Measurements from ENCODE around the gene PLXNB2. TPM values are rescaled to one million over a fixed set of nuclear protein-coding genes. Genes with fewer than 3 reads are reported as not detected.

The PLXNB2 gene
- total RNA-seq, 2 experiments from 2014 or later, result 10.7 to 11.1 TPM

DNA sequence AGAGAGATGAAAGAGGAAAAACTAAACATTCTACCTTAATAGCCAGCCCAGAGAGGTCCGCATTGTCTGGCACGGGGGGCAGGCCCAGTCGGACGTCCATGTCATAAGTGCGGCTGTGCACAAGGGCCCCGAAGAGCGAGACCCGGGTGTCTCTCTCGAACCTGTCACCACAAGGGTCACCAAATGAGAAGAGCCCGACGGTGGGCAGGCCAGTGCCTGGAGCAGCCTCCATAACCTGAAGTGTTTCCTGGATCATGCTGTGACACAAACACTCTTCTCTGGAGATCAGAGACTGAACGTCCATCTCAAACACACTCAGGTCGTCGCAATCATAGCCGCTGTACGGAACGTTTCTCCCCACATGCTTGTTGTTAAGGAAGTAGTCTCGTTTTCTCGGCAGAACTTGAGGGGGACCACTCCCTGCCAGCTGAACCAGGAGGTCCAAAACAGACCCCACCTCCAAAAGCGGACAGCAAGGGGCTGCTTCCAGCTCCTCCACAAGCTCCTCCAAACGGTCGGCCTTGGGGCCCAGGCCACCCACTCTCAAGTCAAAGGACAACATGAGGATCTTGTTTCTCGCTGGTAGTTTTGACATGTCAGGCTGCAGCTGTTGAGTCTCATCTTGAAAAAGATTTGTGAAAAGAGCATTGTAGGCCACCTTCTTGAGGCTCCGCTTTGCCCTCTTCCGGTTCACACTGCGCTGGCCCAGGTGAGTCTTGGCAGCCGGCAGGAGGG, 63.6 kb downstream of the PLXNB2 start:
- peak; percentile 29 for DNase-seq
- peaks cover 35% of the 10 kb centered on the region for H3K4me1 Mint-ChIP-seq
- no peaks in the 10 kb centered on the region for H3K9me3 Mint-ChIP-seq
- peak overlapping the region; percentile 100 for H3K27ac Mint-ChIP-seq
- POLR2A ChIA-PET, result interaction anchor here (0.6 kb wide), 1 partner anchor 376 kb away, joined by 5 read pairs; no protein-coding TSS in a partner anchor
- H3K27me3 Mint-ChIP-seq, result no peaks in the 10 kb centered on the region
- peaks cover 13% of the 10 kb centered on the region for H3K36me3 Mint-ChIP-seq (ENCODE audit: low read depth)
- peak overlapping the region; percentile 100 for H3K4me3 Mint-ChIP-seq
- CTCF ChIA-PET, result interaction anchor here (0.6 to 2.0 kb wide), 7 partner anchors 33 to 319 kb away, joined by 3 to 6 read pairs (median 3); partner anchors contain the start of gene SYCE3

DNA sequence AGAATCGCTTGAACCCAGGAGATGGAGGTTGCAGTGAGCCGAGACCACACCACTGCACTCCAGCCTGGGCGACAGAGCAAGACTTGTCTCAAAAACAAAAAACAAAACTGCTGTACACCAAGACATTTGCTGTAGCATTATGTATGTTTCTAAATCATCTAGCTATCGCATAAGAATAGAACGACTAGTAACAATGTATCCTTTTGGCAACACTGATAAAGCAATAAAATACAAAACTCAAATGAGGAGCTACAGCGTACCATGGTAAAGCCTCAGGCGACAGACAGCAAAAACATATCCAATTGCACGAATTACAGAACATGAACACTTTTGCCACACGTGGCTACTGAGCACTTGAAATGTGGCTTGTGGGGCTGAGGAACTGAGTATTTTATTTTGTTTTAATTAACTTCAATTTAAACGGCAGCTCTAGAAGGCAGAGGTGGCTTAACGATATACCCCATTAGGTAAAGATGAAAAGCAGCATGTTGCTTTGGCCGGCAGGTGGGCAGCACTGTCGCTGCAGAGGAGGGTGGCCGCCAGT, 65.0 kb downstream of the PLXNB2 start:
- no peaks in the 10 kb centered on the region for H3K27me3 Mint-ChIP-seq
- ChIA-PET POLR2A (no interaction called here), CTCF (interaction anchor here (0.7 to 2.0 kb wide), 7 partner anchors 9 to 254 kb away, joined by 4 to 7 read pairs (median 5); partner anchors contain the start of gene HDAC10)
- no peak for DNase-seq
- H3K27ac Mint-ChIP-seq, result peak overlapping the region; percentile 100
- H3K9me3 Mint-ChIP-seq, result no peaks in the 10 kb centered on the region
- peaks cover 16% of the 10 kb centered on the region for H3K36me3 Mint-ChIP-seq (ENCODE audit: low read depth)
- peaks cover 32% of the 10 kb centered on the region for H3K4me1 Mint-ChIP-seq
- peak overlapping the region; percentile 100 for H3K4me3 Mint-ChIP-seq

DNA sequence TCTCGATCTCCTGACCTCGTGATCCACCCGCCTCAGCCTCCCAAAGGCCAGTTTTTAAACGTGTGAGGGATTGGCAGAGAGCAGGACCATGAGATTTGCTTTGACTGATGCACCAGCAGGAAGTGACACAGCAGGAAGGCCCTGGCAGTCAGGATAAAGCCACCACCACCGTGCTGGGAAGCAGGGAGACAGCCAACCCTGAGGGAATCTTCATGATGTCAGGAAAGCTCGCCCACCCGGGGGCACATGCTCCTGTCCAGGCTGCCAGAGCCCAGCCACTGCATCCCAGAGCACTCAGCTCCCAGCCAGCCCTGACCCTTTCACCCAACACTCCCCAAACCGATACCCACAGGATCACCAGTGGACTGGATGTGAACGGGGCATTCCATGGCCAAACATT, 68.7 kb downstream of the PLXNB2 start:
- Mint-ChIP-seq H3K4me3 (no peak overlapping the region), H3K9me3 (no peaks in the 10 kb centered on the region), H3K36me3 (ENCODE audit: low read depth) (peaks cover 32% of the 10 kb centered on the region), H3K4me1 (peaks cover 30% of the 10 kb centered on the region), H3K27ac (no peak overlapping the region), H3K27me3 (no peaks in the 10 kb centered on the region)
- DNase-seq, result no peak
- POLR2A ChIA-PET, result no interaction called here
- CTCF ChIA-PET, result interaction anchor here (0.8 to 0.9 kb wide), 2 partner anchors 14 to 33 kb away, joined by 3 read pairs; no protein-coding TSS in a partner anchor

DNA sequence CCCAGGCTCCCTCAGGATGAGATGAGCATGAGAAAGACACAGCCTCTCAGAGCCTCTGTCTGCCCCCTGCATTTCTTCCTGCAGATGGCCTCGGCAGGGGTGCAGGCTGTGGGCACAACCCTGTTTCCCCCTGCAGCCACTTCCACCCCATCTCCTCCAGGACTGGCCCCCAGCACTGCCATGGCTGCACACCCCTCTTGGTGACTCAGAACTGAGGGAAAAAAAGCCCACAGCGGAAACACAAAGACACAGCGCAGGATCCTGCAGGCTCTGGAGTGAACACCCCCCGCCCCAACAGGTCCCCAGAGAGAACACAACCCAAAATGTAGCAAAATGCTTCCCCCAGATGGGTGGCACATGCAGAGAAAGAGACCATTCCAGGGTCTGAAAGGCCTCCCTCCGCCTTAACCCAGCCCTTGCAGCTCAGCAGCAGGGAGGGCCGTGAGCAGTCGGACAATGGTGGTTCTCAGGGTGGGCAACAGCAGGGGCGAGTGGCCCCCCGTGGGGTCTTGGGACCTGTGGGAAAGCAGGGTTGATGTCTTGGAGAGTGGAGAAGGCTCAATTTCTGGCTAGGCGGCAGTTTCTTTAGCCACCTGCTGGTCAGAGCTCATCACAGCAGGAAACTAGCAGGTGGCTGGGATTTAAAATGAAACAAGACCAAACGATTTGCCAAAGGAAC, 70.6 kb downstream of the PLXNB2 start:
- Mint-ChIP-seq H3K4me3 (no peak overlapping the region), H3K27ac (no peak overlapping the region), H3K4me1 (peaks cover 22% of the 10 kb centered on the region), H3K36me3 (ENCODE audit: low read depth) (peaks cover 35% of the 10 kb centered on the region), H3K9me3 (no peaks in the 10 kb centered on the region), H3K27me3 (no peaks in the 10 kb centered on the region)
- ChIA-PET POLR2A (no interaction called here), CTCF (interaction anchor here (0.8 to 0.9 kb wide), 2 partner anchors 9 to 32 kb away, joined by 3 to 4 read pairs; no protein-coding TSS in a partner anchor)
- DNase-seq, result peak; percentile 27

DNA sequence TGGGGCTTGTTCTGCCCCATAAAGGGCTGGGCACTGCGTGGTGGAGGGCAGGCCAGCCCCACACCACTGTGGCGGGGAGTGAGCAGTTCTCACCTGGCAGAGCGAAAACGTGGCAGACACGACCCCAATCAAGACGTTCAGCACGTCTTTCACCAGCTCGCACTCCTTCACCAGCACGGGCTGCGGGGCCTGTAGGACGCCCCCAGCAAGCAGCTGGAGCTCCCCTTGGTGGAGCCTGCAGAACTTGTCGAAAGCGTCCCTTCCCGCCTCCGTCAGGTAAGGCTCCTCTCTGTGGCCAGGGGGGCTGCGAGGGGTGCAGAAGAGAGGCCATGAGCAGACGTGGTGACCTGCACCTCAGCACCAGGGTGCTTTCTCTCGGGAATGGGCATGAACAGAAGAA, 74.2 kb downstream of the PLXNB2 start:
- Mint-ChIP-seq H3K4me1 (peaks cover 11% of the 10 kb centered on the region), H3K27me3 (no peaks in the 10 kb centered on the region), H3K27ac (no peak overlapping the region), H3K36me3 (ENCODE audit: low read depth) (peaks cover 36% of the 10 kb centered on the region), H3K4me3 (no peak overlapping the region), H3K9me3 (no peaks in the 10 kb centered on the region)
- no peak for DNase-seq
- ChIA-PET POLR2A (no interaction called here), CTCF (no interaction called here)

DNA sequence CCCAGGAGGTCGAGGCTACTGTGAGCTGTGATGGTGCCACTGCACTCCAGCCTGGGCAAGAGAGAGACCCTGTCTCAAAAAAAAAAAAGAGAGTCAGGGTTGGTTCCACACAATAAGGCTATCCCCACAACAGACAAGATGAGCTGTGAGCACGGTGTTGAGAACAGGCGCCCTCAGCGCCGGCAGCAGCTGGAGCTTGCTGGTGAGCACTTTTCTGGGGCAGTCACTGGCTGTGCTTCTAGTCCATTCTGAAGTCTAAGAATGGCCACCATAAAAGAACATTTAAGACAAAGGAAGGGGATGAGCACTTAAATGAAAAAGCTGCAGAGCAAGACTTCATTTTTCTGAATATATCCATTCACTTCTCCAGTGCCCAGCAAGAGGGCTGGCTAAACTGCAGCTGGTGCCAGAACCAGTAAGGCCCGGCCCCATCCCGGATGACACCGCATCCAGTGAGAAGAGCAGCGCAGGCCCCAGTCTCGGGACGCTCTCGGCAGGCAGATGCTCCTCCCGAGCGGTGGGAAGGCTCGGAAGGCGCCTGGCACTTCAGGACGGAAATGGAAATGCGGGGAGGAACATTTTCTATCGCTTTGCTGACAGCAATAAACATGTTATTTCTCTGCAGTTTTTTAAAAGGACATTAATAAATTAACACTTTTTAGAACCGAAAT, 74.8 kb downstream of the PLXNB2 start:
- H3K27ac Mint-ChIP-seq, result no peak overlapping the region
- POLR2A ChIA-PET, result no interaction called here

DNA sequence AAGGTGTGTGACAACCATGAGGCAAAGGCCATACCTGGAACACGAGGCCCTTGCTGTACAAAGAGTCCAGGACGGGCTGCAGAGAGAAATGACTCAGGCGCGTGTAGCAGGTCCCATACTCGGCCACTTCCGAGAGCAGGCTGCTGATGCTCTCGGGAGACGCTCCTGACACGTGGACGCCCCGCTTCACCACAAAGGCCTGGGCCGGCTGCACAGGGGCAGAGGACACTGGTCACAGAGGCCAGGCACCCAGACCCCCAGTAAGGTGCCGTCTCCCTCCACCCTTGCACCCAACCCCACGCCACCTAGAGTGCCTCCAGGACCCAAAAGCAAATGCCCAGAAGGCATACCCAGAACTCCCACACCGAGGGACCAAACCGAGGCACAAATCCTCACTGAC, 78.1 kb downstream of the PLXNB2 start:
- CTCF ChIA-PET, result no interaction called here
- Mint-ChIP-seq H3K27ac (no peak overlapping the region), H3K9me3 (no peaks in the 10 kb centered on the region), H3K4me3 (no peak overlapping the region), H3K4me1 (no peaks in the 10 kb centered on the region), H3K36me3 (ENCODE audit: low read depth) (peaks cover 21% of the 10 kb centered on the region), H3K27me3 (no peaks in the 10 kb centered on the region)
- POLR2A ChIA-PET, result no interaction called here
- DNase-seq, result no peak

More for the DNA sequence above, 74.8 kb downstream of the PLXNB2 start:
- Mint-ChIP-seq H3K4me1 (peaks cover 8% of the 10 kb centered on the region), H3K27me3 (no peaks in the 10 kb centered on the region), H3K4me3 (no peak overlapping the region), H3K36me3 (ENCODE audit: low read depth) (peaks cover 33% of the 10 kb centered on the region), H3K9me3 (no peaks in the 10 kb centered on the region)
- CTCF ChIA-PET, result interaction anchor here (0.5 to 2.2 kb wide), 4 partner anchors 9 to 553 kb away, joined by 3 to 6 read pairs (median 4); no protein-coding TSS in a partner anchor
- no peak for DNase-seq

DNA sequence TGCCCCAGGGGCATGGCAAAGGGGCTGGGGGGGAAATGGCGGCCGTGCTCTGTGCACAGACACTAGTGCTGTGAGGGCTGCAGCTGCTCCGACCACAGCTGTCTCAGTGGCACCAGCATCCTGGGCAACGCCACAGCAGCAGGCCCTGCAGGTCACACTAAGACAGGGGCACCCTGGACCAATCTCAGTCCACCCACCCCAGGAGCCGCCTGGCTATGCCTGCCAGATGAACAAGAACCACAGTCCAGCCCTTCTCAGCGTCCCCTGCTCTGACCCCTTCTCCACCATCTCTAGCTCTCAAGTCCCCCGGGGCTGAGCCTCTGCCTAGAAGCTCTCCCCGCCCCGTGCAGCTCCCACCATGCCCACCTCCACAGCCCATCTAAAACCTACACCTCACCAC, 79.1 kb downstream of the PLXNB2 start:
- ChIA-PET CTCF (interaction anchor here (1.1 to 1.2 kb wide), 2 partner anchors 9 to 240 kb away, joined by 3 read pairs; no protein-coding TSS in a partner anchor), POLR2A (no interaction called here)
- H3K27ac Mint-ChIP-seq, result no peak overlapping the region
- H3K4me1 Mint-ChIP-seq, result no peaks in the 10 kb centered on the region
- no peaks in the 10 kb centered on the region for H3K27me3 Mint-ChIP-seq
- H3K4me3 Mint-ChIP-seq, result no peak overlapping the region
- DNase-seq, result no peak
- no peaks in the 10 kb centered on the region for H3K9me3 Mint-ChIP-seq
- H3K36me3 Mint-ChIP-seq (ENCODE audit: low read depth), result peaks cover 21% of the 10 kb centered on the region

DNA sequence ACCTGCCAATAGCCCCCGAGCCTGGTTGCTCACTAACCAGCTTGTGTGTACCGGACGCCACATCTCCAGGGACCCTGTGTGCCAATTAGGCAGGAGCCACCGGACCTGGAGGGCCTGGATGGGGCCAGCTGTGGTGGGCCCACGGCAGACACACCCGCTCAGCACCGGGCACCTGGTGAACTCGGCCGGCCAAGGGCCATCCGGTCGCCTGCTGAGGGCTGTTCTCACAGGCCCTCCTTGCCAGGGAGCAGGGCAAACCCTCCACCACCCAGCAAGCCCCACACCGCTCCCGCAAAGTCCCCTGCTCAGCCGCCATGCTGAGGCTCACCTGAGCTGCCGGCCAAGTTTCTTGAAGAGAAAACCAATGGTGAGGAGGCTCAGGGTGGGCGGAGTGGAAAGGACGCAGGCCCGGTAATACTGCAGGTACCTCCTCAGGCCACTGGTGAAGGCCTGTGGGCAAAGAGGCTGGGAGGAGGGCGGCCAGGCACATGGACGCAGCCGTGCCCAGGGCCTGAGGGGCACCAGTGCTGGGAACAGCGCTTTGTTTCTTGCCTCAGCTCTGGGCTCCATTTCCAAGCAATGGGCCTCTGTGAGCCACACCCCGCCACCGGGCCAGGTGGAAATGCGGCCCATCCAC, 79.7 kb downstream of the PLXNB2 start:
- Mint-ChIP-seq H3K27ac (no peak overlapping the region), H3K4me1 (no peaks in the 10 kb centered on the region), H3K36me3 (ENCODE audit: low read depth) (peaks cover 20% of the 10 kb centered on the region), H3K4me3 (no peak overlapping the region), H3K27me3 (no peaks in the 10 kb centered on the region), H3K9me3 (no peaks in the 10 kb centered on the region)
- ChIA-PET POLR2A (no interaction called here), CTCF (interaction anchor here (1.1 to 1.2 kb wide), 2 partner anchors 10 to 241 kb away, joined by 3 read pairs; no protein-coding TSS in a partner anchor)
- DNase-seq, result no peak

DNA sequence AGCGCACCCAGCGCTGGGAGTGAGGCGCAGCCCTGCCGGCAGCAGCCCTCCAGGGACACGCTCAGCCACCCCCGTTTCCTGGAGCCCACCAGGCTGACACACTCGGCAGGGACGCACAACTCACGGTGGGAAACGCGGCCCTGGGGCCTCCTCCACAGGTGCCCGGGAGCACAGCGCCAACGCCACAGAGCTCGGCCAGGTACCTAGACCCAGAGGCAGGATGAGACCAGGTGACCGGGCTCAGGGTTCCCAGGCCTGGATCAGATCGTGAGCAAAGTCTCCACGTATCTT, 80.6 kb downstream of the PLXNB2 start:
- Mint-ChIP-seq H3K9me3 (no peaks in the 10 kb centered on the region), H3K4me1 (no peaks in the 10 kb centered on the region), H3K27ac (no peak overlapping the region), H3K27me3 (no peaks in the 10 kb centered on the region), H3K36me3 (ENCODE audit: low read depth) (peaks cover 20% of the 10 kb centered on the region), H3K4me3 (no peak overlapping the region)
- ChIA-PET CTCF (no interaction called here), POLR2A (no interaction called here)
- no peak for DNase-seq

DNA sequence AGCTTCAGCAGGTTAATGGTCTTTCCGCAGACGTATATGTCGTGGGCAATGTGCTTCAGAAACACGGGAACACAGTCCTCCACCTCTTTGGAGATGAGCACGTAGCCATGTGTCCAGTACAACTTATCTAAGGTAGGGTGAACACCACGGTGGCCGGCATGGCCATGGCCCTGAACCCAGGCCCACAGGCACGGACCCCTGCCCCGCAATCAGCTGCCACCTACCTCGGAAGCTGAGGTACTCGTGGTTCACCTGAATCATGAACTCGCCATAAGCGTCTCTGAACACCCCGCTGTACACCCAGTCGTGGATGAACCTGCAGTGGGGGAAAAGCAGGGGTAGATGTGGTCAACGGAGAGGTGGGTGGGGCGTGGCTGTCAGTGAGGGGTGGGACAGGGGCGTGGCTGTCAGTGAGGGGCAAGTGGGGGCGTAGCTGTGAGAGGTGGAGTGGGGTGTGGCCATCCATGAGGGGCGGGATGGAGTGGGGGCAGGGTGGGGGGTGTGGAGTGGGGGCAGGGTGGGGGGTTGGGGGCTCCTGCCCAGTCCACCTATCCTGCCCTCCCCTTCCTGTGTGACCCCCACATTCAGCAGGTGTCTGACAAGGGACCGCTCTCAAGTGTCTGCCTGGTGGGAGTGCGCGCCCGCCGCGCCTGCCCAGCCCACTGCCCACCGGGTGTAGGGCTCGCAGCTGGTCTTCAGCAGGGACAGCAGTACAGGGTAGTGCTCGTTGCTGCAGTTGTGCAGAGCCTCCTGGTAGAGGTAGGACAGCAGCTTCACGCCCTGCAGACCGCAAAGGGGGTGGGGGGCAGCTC, 81.2 kb downstream of the PLXNB2 start:
- Mint-ChIP-seq H3K27ac (no peak overlapping the region), H3K4me3 (no peak overlapping the region), H3K4me1 (no peaks in the 10 kb centered on the region), H3K9me3 (no peaks in the 10 kb centered on the region), H3K36me3 (ENCODE audit: low read depth) (peaks cover 20% of the 10 kb centered on the region), H3K27me3 (no peaks in the 10 kb centered on the region)
- DNase-seq, result no peak
- ChIA-PET POLR2A (no interaction called here), CTCF (no interaction called here)

Measured in activated CD4-positive, alpha-beta T cell treated with anti-CD3 and anti-CD28 coated beads, Interleukin-2, amount 10 ng/mL, durations not matched to agents 7 days and 5 days (primary cell).